ENCODE measurements around the gene PTGER2.

PTGER2 gene, protein sequence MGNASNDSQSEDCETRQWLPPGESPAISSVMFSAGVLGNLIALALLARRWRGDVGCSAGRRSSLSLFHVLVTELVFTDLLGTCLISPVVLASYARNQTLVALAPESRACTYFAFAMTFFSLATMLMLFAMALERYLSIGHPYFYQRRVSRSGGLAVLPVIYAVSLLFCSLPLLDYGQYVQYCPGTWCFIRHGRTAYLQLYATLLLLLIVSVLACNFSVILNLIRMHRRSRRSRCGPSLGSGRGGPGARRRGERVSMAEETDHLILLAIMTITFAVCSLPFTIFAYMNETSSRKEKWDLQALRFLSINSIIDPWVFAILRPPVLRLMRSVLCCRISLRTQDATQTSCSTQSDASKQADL

DNA sequence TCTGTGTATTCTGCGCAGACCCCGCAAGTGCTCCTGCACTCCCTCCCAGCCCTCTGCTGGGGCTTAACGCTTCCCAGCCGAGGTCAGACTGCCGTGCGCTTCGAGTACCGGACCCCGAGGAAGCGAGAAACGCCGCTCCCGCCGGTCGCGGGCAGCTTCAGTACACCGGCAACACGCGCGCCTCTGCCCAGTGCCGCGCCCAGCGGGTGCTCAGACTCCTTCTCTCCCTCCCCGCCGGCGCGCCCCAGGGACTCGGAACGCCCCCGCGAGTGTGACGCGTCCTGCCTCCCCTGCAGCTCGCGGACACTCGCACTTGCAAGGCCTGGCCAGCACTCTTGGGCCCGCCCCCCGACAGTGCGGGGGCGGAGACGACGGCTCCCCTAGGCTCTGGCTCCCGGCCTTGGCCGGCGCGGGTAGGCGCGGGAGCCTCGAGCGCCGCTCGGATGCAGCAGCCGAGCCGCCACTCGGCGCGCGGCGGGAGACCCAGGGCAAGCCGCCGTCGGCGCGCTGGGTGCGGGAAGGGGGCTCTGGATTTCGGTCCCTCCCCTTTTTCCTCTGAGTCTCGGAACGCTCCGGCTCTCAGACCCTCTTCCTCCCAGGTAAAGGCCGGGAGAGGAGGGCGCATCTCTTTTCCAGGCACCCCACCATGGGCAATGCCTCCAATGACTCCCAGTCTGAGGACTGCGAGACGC, at the start of gene PTGER2:
Gene PTGER2 (plus strand): TSS at position 410 of the 692 bp plus-strand sequence. CDS start 237 bp downstream, at position 647.
- in situ Hi-C loops (cut with MboI; ENCODE audit: low sequenced_read_pairs), result no loop called here

DNA sequence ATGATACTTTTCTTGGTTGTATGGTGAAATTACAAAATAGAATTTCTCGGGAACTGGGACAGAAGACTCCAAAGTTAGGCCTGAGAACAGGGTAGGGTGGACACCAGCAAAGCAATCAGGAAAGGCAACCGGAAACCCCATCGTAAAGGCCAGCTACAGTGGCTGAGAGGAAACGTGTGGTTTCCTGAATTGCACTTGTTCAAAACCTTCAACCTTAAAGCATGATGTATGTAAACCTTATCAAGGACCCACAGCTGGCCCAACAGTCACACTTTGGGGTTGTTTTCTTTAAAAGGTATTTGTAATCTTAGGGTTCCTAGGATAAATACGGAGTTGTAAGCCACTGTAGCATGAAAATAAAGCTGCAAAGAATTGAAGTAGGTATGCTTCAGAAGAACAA, 48.9 kb upstream of the PTGER2 start:
- in situ Hi-C loops (cut with MboI; ENCODE audit: low sequenced_read_pairs), result no loop called here

DNA sequence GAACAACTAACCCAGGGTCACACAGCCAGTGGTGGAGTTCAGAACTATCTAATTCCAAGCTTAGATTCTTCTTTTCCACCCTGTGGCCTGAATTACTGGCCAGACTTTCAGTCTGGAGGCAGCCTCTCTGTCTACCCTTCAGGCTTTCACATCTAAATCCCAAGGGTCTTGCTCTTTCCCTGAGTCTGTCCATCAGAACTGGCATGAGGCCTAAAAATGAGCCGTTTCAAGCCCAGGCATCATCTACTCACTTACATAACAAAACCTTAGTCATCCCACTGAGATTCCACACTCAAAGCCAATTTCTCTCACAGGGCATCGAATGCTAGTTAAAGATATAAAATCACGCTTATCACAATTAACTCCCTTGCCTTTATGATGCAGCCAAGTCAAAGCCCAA, 47.9 kb upstream of the PTGER2 start:
- in situ Hi-C loops (cut with MboI; ENCODE audit: low sequenced_read_pairs), result no loop called here

DNA sequence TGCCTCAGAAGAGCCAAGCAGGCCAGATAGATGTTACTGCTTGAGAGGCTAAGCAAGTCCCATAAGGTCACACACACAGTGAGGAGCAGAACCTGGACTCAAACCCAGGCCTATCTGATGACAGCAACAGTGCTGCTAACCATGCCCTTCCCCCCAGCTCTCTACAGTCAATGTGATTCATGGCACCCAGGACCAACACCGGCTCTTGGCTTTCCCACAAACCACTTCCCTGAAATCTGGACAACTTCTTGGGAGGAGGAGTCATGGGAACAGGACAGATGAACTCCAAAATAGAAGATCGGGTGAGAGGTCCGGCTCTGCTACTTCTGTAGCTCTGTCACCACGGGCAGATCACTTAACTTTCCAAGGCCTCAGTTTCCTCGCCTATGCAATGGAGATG, 47.3 kb upstream of the PTGER2 start:
- in situ Hi-C loops (cut with MboI; ENCODE audit: low sequenced_read_pairs), result no loop called here

DNA sequence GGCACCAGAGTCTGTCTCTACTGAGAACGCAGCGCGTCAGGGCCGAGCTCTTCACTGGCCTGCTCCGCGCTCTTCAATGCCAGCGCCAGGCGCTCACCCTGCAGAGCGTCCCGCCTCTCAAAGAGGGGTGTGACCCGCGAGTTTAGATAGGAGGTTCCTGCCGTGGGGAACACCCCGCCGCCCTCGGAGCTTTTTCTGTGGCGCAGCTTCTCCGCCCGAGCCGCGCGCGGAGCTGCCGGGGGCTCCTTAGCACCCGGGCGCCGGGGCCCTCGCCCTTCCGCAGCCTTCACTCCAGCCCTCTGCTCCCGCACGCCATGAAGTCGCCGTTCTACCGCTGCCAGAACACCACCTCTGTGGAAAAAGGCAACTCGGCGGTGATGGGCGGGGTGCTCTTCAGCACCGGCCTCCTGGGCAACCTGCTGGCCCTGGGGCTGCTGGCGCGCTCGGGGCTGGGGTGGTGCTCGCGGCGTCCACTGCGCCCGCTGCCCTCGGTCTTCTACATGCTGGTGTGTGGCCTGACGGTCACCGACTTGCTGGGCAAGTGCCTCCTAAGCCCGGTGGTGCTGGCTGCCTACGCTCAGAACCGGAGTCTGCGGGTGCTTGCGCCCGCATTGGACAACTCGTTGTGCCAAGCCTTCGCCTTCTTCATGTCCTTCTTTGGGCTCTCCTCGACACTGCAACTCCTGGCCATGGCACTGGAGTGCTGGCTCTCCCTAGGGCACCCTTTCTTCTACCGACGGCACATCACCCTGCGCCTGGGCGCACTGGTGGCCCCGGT, 46.4 kb upstream of the PTGER2 start, which contains the start of gene PTGDR:
Gene PTGDR (plus strand): TSS at position 198 of the 778 bp plus-strand sequence. CDS start 117 bp downstream, at position 315.
- in situ Hi-C loops (cut with MboI; ENCODE audit: low sequenced_read_pairs), result no loop called here

DNA sequence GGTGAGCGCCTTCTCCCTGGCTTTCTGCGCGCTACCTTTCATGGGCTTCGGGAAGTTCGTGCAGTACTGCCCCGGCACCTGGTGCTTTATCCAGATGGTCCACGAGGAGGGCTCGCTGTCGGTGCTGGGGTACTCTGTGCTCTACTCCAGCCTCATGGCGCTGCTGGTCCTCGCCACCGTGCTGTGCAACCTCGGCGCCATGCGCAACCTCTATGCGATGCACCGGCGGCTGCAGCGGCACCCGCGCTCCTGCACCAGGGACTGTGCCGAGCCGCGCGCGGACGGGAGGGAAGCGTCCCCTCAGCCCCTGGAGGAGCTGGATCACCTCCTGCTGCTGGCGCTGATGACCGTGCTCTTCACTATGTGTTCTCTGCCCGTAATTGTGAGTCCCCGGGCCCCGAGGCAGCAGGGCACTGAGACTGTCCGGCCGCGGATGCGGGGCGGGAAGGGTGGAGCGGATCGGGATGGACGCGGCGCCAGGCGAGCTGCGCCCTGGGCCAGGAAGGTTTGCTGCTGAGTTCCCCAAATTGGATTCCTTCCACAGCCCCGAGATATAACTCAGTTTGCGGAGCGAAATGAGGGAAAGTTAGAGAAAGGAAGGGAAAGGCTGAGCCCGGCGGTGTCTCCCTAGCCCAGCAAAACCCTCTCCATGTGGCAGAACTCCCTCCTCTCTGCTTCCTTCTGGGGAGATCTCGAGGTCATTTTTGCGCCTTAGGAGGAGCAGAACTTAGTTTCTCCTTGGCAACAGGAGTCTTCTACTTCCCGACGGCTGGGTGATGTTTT, 45.6 kb upstream of the PTGER2 start:
- in situ Hi-C loops (cut with MboI; ENCODE audit: low sequenced_read_pairs), result no loop called here

DNA sequence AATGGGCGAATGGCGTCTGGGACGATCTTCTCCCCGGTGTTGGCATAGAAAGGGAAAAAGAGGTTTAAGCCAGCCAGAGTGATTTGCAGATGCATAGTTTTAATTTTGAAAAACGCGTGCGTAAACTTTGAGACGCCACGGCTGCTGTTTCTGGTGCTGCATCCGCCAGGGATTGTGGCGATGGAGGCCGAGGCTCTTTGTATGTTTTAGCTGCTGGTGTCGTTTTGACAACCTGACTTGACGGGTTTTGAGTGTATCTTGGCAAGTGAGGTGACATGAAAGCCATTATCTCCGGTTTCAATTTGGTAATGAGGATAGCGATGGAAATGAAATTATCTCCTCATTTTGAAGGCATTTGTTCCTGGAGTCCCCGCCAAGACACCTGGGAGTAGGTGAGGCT, 45.0 kb upstream of the PTGER2 start:
- in situ Hi-C loops (cut with MboI; ENCODE audit: low sequenced_read_pairs), result no loop called here

DNA sequence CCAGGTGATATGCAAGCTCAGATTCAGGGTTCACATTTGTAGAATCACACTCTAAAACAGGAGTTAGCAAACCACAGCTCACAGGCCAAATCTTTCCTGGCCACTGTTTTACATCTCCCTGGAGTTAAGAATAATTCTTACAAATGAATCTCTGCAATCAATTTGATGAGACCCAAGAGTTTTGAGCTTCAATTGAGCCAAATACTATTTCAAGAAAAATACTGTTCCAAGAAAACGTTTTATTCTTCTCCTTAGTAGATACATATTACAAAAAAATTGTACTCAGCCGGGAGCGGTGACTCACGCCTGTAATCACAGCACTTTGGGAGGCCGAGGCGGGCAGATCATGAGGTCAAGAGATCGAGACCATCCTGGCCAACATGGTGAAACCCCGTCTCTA, 44.1 kb upstream of the PTGER2 start:
- in situ Hi-C loops (cut with MboI; ENCODE audit: low sequenced_read_pairs), result no loop called here

DNA sequence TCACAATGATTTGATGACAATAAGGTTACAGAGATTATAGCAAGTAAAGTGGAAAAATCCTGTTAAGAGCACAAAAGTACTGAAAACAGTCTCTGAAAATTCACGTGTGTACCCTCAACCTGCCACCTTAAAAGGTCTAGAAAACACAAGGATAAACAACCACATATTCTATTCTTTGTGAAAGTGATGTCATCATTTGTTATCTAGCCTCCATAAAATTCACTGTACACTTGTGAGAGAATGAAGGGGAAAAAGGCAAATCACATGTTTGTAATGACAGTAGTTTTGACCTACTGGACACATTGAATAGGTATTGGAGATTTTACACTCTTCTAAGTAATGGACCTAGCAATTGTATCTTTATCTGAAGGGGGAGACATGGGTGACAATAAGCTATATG, 42.6 kb upstream of the PTGER2 start:
- in situ Hi-C loops (cut with MboI; ENCODE audit: low sequenced_read_pairs), result no loop called here

DNA sequence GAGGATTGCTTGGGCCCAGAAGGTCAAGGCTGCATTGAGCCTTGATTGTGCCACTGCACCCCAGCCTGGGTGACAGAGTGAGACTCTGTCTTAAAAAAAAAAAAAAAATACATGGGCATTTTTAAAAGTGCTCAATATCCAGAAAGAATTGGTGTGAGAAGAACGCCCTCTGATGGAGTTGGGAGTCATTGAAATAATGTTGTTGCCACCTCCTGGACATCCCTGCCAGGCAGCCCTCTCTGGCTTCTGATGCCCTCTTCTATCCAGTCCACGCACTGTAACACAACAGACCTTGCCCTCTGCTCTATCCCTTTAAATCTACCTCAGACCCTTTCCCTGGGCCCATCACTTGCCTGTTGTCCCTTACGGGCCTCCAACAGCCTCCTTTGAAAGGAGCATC, 41.7 kb upstream of the PTGER2 start:
- in situ Hi-C loops (cut with MboI; ENCODE audit: low sequenced_read_pairs), result no loop called here

DNA sequence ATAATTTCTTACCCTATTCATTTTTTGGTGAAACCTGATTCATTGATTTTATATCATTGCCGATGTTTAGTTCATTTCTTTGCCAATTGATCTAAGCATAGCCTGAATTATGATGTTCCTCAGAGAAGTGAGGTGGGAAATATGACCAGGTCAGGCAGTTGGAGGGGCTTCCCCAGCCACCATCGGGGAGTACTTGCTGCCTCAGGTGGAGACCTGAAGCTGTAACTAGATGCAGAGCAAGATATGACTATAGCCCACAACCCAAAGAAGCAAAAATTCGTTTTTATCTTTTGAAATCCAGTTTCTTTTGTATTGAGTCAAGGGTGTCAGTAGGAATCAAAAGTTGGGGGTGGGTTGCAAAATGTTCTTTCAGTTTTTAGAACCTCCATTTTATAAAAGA, 38.7 kb upstream of the PTGER2 start:
- in situ Hi-C loops (cut with MboI; ENCODE audit: low sequenced_read_pairs), result no loop called here

DNA sequence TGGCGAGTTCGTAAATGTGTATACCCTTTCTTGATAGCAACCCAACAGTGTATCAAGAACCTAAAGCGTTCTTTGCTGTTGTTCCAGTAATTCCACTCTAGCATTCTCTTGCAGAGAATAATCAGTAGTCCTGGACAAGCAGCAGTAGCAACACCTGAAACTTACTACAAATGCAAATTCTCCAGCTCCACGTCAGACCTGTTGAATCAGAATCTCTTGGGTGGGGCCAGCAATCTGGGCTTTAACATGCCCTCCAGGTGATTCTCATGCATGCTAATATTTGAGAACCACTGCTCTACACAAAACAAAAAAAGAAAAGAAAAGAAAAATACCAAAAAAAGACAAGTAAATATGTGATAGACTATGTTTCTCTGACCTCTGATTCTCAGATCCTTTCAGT, 36.6 kb upstream of the PTGER2 start:
- in situ Hi-C loops (cut with MboI; ENCODE audit: low sequenced_read_pairs), result no loop called here

DNA sequence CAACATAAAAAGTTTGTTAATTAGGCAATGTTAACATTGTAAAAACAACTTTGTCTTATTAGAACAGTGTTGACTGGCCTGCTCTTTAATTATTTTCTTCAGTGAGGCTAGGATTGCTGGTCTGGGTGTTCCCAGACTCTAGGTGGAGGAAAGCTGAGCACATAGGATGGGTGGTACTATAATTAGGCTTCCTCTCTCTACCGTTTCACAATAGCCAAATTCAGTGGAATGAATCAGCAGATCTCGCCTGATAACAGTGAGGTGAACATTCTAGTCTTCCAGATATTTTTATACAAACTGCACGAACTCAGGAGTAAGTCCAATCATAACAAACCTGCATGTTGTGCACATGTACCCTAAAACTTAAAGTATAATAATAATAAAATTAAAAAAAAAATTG, 34.7 kb upstream of the PTGER2 start:
- in situ Hi-C loops (cut with MboI; ENCODE audit: low sequenced_read_pairs), result no loop called here

DNA sequence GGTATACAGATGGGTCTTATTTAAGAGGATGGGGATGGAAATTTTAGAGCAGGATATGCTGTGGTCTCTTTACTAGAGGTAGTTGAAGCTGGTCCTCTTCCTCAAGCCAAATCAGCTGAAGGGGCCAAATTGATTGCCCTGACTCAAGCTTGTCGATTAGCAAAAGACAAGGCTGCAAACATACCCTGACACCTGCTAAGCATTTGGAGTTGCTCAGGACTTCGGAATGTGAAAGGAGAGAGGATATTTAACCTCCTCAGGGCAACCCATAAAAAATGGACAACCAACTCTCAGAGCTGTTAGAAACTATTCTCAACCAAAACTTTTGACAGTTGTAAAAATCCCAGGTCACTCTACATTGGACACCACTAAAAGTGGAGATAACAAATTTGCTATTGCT, 31.0 kb upstream of the PTGER2 start:
- in situ Hi-C loops (cut with MboI; ENCODE audit: low sequenced_read_pairs), result no loop called here

DNA sequence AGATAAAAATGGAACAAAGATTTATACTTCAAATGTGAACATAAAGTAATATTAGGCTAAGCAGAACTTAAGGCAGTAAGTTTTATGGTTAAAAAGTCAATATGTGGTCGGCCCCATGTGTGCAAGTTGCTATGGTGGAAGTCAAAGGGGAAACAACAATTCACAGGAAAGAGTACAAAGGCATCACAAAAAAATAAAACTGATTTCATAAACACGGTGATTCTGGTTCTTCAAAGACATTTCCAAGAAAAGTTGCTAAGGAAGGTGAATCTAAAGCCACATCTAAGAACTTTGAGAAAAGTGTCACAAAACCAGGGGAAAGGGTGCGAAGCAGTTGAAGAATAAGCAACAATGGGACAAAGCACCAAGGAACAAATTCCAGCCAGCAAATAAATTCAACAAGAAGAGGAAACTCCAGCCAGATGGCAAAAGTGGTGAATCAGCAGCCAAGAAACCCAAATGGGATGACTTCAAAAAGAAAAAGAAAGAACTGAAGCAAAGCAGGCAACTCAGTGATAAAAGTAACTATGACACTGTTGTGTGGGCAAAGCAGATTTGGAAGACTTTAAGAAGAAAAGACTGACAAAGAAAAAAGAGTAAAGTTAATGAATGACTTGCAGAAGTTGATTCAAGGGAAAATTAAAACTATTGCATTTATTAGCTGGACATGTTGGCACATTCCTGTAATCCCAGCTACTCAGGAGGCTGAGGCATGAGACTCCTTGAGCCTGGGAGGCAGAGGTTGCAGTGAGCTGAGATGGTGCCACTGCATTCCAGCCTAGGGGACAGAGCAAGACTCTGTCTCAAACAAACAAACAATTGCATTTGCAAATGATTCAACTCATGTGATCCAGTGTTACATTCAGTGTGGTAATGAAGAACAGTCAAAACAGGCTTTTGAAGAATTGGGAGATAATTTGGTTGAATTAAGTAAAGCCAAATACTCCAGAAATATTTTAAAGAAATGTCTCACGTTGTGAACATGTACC, 27.2 kb upstream of the PTGER2 start:
- in situ Hi-C loops (cut with MboI; ENCODE audit: low sequenced_read_pairs), result no loop called here

DNA sequence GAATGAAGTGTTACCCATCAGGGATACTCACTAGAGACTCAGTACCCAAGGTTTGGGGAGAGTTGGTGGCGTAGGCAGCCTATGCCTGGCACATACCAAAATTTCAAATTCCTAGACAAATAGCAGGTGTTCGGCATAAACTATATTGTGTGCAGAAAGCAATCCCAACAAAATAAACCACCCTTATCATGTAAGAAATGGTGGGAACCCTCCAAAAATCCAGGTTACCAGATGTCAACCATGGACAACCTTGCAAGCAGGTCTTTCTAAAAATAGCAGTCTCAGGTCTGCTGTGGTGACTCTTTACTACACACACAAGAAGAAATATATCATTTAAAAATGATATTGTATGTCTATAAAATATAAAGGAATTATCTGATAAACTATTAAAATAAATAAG, 17.7 kb upstream of the PTGER2 start:
- in situ Hi-C loops (cut with MboI; ENCODE audit: low sequenced_read_pairs), result loop anchor here (10.0 kb wide), 1 partner anchor 178 kb away; no protein-coding TSS in a partner anchor

DNA sequence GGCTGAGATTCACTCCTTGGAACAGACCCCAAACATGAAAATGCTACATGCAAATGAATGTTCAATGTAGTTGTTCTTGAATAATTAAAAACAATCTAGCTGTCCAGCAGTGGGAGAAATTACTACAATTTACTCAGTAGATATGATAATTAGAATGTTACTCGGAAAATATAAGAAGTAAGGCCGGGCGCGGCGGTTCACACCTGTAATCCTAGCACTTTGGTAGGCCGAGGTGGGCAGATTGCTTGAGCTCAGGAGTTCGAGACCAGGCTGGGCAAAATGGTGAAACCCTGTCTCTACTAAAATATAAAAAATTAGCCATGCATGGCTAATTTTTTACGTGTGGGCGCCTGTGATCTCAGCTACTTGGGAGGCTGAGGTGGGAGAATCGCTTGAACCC, 15.3 kb upstream of the PTGER2 start:
- in situ Hi-C loops (cut with MboI; ENCODE audit: low sequenced_read_pairs), result loop anchor here (10.0 kb wide), 1 partner anchor 176 kb away; no protein-coding TSS in a partner anchor

DNA sequence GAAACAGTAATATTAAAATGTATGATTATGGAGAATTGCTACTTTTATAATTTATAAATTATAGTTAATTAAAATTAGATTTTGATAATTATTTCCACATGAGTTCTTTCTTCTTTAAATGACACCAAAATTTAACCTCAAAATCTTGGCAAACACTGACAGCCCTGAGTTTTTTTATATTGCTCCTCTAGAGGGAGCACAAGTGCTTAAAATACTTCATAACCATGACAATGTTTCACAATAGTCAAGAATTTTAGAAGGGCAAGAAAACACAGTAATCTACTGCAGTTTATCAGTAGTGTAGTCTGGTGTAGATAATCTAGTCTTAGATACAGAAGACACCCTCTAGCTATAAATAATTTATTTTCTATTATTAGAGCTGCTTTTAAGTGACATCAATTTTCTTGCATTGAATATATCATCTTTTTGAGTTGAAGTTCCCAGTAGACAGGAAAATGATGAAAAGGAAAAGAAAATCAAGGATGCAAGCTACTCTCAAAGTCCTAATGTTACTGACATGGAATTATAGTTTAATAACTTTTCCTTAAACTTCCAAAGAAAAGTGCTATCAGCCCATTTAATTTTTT, 14.3 kb upstream of the PTGER2 start:
- in situ Hi-C loops (cut with MboI; ENCODE audit: low sequenced_read_pairs), result loop anchor here (10.0 kb wide), 1 partner anchor 175 kb away; no protein-coding TSS in a partner anchor

DNA sequence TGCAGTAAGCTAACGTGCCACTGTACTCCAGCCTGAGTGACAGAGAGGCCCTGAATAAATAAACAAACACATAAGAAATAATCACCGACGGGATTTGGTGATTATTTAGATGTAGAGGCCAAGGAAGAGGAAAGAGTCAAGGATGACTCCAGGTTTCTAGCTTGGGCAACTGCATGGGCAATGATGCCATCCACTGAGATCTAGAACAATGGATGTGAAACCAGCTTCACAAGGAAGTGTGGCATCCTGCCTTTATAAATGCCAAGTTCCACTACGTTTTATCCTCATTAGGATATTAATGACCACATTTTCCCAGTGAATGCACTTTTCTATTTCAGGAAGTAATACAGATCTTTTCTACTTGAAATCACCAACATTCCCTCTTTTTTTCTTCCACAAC, 10.9 kb upstream of the PTGER2 start:
- in situ Hi-C loops (cut with MboI; ENCODE audit: low sequenced_read_pairs), result no loop called here
